PC-3 (cell line): ENCODE results near the gene LMNA.

Experiments used
- CTCF ChIP-seq: fragments of 300-600 bp; sonication (generic); conservative IDR thresholded peaks from 2 replicates; pipeline ENCODE4 v1.5.1; 2017; ENCODE audit warnings: antibody characterized with exemption, low read depth, mild to moderate bottlenecking, low read length
- EZH2 ChIP-seq: fragments of 300-600 bp; sonication (generic); IDR thresholded peaks from one replicate; pipeline ENCODE4 v1.6.1; 2017; ENCODE audit warnings: antibody characterized with exemption, mild to moderate bottlenecking, low read length; ENCODE audit not compliant: unreplicated experiment
- EZH2phosphoT487 ChIP-seq: fragments of 300-600 bp; sonication (generic); IDR thresholded peaks from 2 replicates; pipeline ENCODE4 v1.6.1; 2018; ENCODE audit warnings: mild to moderate bottlenecking, antibody characterized with exemption, low read length, borderline replicate concordance

- TF ChIP-seq CTCF (no peak), EZH2 (no peak), EZH2phosphoT487 (no peak)
These were observed 39.8 kb downstream of the LMNA start for GRCh38 chr1:156154317-156154749.
